Measurements from ENCODE around the gene ABHD12.
A peak's percentile ranks its signal among the peaks of the same experiment; 100 is the strongest.

ABHD12 gene

DNA sequence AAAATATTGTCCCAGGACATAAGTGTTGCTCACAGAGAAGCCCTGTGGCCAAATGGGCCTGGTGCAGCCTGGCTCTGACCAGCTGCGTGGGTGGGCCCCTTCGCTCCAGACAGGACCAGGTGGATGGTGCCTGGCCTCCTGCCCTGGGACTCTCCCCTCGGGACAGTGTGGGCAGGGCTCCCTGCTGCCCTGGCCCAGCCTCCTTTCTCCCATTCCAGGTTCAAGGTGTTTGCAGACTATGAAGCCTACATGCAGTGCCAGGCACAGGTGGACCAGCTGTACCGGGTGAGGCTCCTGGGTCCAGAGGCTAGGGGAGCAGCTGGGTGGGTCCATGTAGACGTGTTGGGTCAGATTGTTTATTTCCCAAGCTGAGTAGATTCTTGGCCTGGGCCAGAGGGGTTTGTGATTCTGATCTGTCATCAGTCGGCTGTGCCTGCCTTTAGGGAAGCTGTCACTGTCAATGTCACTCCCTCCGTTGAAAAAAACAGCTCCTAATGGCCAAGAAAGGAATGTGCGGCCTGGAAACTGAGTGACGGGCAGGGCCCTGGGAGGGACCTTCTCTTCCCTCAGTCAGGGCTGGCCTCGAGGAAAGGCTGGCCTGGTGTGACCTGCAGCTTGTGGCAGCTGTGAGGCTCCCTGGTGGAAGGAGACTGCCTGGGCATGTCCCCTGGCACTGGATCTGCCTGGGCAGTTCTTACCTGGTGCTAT is 95.1 kb downstream of the ABHD12 start:
- DNase-seq (ENCODE audit: low read depth): no peak
- TF ChIP-seq, protein P1, sequence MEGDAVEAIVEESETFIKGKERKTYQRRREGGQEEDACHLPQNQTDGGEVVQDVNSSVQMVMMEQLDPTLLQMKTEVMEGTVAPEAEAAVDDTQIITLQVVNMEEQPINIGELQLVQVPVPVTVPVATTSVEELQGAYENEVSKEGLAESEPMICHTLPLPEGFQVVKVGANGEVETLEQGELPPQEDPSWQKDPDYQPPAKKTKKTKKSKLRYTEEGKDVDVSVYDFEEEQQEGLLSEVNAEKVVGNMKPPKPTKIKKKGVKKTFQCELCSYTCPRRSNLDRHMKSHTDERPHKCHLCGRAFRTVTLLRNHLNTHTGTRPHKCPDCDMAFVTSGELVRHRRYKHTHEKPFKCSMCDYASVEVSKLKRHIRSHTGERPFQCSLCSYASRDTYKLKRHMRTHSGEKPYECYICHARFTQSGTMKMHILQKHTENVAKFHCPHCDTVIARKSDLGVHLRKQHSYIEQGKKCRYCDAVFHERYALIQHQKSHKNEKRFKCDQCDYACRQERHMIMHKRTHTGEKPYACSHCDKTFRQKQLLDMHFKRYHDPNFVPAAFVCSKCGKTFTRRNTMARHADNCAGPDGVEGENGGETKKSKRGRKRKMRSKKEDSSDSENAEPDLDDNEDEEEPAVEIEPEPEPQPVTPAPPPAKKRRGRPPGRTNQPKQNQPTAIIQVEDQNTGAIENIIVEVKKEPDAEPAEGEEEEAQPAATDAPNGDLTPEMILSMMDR (conservative IDR thresholded peaks at IDR 0.05; ENCODE audit: control insufficient read depth, insufficient read depth, low read depth, low read length): no peak

DNA sequence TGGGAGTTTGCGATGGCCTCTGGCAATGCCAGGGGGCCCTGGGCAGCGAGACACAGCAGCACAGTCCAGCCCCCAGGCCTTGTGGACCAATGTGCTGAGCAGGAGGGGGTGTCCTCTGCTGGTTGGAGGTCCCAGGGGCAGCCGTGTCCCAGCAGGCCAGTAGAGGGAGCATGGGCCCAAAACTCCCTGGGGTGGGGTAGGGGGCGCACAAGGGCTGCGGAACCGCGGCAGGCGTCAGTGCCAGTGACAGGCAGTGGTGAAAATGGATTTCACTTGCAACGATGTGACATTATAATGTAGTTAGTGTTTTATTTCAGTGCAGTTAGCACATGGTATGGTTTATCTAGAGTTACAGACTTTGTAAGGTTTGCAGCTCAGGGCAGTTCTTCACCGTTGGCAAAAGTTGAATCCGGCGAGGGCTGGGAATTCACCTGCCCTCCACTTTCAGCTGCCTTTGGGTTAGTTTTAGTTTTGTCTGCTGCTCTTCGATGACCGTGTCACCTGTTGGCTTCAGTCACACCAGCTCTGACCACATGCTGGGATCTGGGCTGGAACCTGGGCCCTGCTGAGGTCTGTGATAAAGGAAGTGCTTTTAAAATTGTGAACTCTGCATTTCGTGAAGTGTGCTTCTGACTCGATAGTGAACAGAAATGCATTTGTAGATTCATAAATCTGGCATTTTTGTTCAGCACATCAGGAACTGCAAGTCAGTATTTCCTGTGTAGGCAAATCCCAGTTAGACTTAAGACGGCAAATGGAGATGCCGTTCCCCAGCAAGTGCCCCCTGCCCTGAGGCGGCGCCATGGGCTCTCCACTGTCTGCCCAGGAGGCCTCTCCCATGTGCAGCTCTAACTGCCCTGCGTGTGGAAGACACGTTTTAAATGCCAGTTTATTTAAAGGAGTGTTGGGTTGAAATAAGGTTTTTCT is 95.9 kb downstream of the ABHD12 start:
- TF ChIP-seq, protein P1 (conservative IDR thresholded peaks at IDR 0.05; ENCODE audit: control insufficient read depth, insufficient read depth, low read depth, low read length): peak; percentile 76
- no peak overlapping the region for H3K4me3 ChIP-seq (ENCODE audit: control insufficient read depth, low read depth, low read length)
- DNase-seq (ENCODE audit: low read depth): peak; percentile 51

More for the DNA sequence above, 95.1 kb downstream of the ABHD12 start:
- no peak overlapping the region for H3K4me3 ChIP-seq (ENCODE audit: control insufficient read depth, low read depth, low read length)

DNA sequence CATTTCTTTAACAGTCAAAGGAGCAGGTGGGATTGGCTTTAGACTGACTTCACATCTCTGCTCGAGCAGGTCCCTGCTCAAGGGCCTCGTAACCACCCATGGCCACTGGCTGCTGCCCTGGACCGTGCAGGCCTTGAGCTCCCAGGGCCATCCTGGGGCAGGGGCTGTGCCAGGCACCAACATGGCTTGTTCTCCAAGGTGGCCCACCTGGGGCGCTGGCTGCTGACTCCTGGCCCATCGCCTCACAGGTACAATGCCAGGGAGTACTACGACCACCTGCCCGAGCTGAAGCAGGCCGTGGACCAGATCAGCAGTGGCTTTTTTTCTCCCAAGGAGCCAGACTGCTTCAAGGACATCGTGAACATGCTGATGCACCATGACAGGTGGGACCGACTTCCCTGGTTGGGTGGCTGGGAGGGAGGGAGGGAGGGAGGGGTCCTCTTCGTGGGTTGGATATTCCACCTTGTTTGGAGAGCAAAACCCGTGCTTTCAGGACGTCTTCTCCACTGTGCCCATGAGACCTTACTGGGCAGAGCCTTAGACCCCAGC is 96.7 kb downstream of the ABHD12 start:
- TF ChIP-seq, protein P1 (conservative IDR thresholded peaks at IDR 0.05; ENCODE audit: control insufficient read depth, insufficient read depth, low read depth, low read length): no peak
- no peak overlapping the region for H3K4me3 ChIP-seq (ENCODE audit: control insufficient read depth, low read depth, low read length)

DNA sequence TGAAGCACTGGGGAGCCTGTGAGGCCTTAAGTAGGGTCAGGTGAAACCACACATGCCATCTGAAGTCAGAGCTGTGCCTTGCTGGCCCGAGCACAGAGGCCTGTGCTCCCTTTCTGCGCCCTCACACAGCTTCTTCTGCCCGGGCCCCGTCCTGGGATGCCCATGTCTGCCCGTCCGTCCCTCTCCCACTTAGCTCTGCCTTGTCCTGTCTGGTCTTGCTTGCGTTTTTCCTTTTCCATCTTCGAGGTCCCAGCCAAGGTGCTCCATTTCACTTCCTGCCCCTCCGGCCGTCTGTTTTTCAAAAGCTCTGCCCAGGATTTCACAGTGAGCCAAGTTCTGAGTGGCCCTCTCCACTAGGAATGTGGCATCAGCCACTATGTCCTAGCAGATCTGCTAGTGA is 97.1 kb downstream of the ABHD12 start:
- DNase-seq (ENCODE audit: low read depth): no peak
- TF ChIP-seq, protein P1 (conservative IDR thresholded peaks at IDR 0.05; ENCODE audit: control insufficient read depth, insufficient read depth, low read depth, low read length): no peak
- H3K4me3 ChIP-seq (ENCODE audit: control insufficient read depth, low read depth, low read length): no peak overlapping the region

More for the DNA sequence above, 96.7 kb downstream of the ABHD12 start:
- DNase-seq (ENCODE audit: low read depth): no peak

DNA sequence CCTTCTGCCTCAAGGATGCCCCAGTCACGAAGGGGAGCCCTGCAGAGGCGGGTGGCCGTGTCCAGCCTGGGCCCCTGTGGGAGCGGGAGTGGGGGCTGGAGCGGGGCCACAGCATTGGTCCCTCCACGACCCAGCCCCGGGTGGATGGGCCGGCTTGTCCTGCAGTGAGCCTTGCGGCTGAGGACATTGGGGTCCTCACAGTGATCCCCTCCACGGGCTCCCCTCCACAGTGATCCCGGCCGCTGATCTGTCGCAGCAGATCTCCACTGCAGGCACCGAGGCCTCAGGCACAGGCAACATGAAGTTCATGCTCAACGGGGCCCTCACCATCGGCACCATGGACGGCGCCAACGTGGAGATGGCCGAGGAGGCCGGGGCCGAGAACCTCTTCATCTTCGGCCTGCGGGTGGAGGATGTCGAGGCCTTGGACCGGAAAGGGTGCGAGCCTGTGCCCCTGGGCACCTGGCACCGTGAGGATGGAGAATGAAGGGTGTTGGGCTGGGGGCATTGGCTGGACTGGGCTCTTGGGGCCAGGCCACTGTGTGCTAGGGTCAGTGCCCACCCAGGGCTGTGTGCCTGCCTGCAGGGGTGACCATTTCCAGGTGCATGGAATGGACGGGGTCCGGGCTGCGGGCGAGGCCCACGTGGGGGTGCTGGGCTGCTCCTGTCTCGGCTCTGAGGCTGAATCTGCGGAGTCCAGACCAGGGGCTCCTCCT is 98.3 kb downstream of the ABHD12 start:
- DNase-seq (ENCODE audit: low read depth): no peak
- no peak overlapping the region for H3K4me3 ChIP-seq (ENCODE audit: control insufficient read depth, low read depth, low read length)
- TF ChIP-seq, protein P1 (conservative IDR thresholded peaks at IDR 0.05; ENCODE audit: control insufficient read depth, insufficient read depth, low read depth, low read length): no peak

All from fibroblast of mammary gland (primary cell).